GM13977 (cell line): ENCODE data around the gene TMEM229B.

Experiments used
- DNase-seq: peaks from one replicate; pipeline ENCODE4 v3.0.0; 2012; ENCODE audit warnings: low spot score
- CTCF ChIP-seq: IDR thresholded peaks from 2 replicates; pipeline ENCODE4 v1.5.1; 2012; ENCODE audit warnings: mild to moderate bottlenecking, control low read depth; ENCODE audit not compliant: insufficient read depth; ENCODE audit errors: extremely low read depth, missing control alignments
- in situ Hi-C: fragments of 300-500 bp; cut with MboI; formaldehyde crosslinking; loops from one replicate; pipeline ENCODE4 v1.12.0; 2022; ENCODE audit warnings: low sequenced_read_pairs, low pct_unique_long_range_greater_than_20kb, mixed read lengths, inconsistent platforms; ENCODE audit not compliant: unreplicated experiment

TMEM229B gene

GRCh38 chr14:67497716-67498115 is 9.2 kb upstream of the TMEM229B start:
- no peak for TF ChIP-seq CTCF
- DNase-seq = no peak
- in situ Hi-C loops = no loop called here

GRCh38 chr14:67497216-67497615 is 8.7 kb upstream of the TMEM229B start:
- no peak for TF ChIP-seq CTCF
- no peak for DNase-seq
- in situ Hi-C loops = no loop called here

- in situ Hi-C loops = no loop called here
- DNase-seq = no peak
- no peak for TF ChIP-seq CTCF
Measured at GRCh38 chr14:67495827-67496226, 7.3 kb upstream of the TMEM229B start.

- TF ChIP-seq CTCF = no peak
- in situ Hi-C loops = no loop called here
- no peak for DNase-seq
Measured at GRCh38 chr14:67493092-67493717, 4.7 kb upstream of the TMEM229B start.

GRCh38 chr14:67492538-67492937 is 4.0 kb upstream of the TMEM229B start:
- no peak for TF ChIP-seq CTCF
- DNase-seq = no peak
- in situ Hi-C loops = no loop called here

GRCh38 chr14:67491741-67492507 is 3.4 kb upstream of the TMEM229B start:
- in situ Hi-C loops = no loop called here
- TF ChIP-seq CTCF = no peak
- DNase-seq = no peak
